Activated naive CD4-positive, alpha-beta T cell treated with anti-CD3 and anti-CD28 coated beads, Interleukin-2, amount 50 U/mL, for 24 hours (primary cell): Measurements from ENCODE around the gene RPLP2.

Source experiments
- H3K27ac Mint-ChIP-seq: one replicate; pipeline ENCODE4 v1.8.0; 2021; ENCODE audit warnings: mild to moderate bottlenecking, mixed read lengths
- H3K27me3 Mint-ChIP-seq: one replicate; pipeline ENCODE4 v1.8.0; 2021; ENCODE audit warnings: mixed read lengths
- H3K36me3 Mint-ChIP-seq: one replicate; pipeline ENCODE4 v1.8.0; 2021; ENCODE audit warnings: mixed read lengths
- H3K4me1 Mint-ChIP-seq: one replicate; pipeline ENCODE4 v1.8.0; 2021; ENCODE audit warnings: mixed read lengths
- H3K4me3 Mint-ChIP-seq: one replicate; pipeline ENCODE4 v1.8.0; 2021; ENCODE audit warnings: mild to moderate bottlenecking, mixed read lengths
- H3K9me3 Mint-ChIP-seq: one replicate; pipeline ENCODE4 v1.8.0; 2021; ENCODE audit warnings: mixed read lengths

Gene RPLP2

GRCh38 chr11:850775-851763, 41.3 kb downstream of the RPLP2 start:
- Mint-ChIP-seq H3K27ac (no peak overlapping the region), H3K4me1 (peaks cover 4% of the 10 kb centered on the region), H3K9me3 (no peaks in the 10 kb centered on the region), H3K27me3 (no peaks in the 10 kb centered on the region), H3K4me3 (peak overlapping the region; percentile 39), H3K36me3 (no peaks in the 10 kb centered on the region)

GRCh38 chr11:852762-853161, 43.0 kb downstream of the RPLP2 start:
- Mint-ChIP-seq H3K4me1 (peaks cover 4% of the 10 kb centered on the region), H3K9me3 (no peaks in the 10 kb centered on the region), H3K4me3 (no peak overlapping the region), H3K36me3 (no peaks in the 10 kb centered on the region), H3K27ac (no peak overlapping the region), H3K27me3 (no peaks in the 10 kb centered on the region)

- H3K27me3 Mint-ChIP-seq, result no peaks in the 10 kb centered on the region
- H3K4me1 Mint-ChIP-seq, result no peaks in the 10 kb centered on the region
- no peak overlapping the region for H3K27ac Mint-ChIP-seq
- H3K9me3 Mint-ChIP-seq, result no peaks in the 10 kb centered on the region
- no peaks in the 10 kb centered on the region for H3K36me3 Mint-ChIP-seq
- no peak overlapping the region for H3K4me3 Mint-ChIP-seq
These were observed 44.1 kb downstream of the RPLP2 start for GRCh38 chr11:853682-854448.

- no peak overlapping the region for H3K4me3 Mint-ChIP-seq
- no peaks in the 10 kb centered on the region for H3K4me1 Mint-ChIP-seq
- H3K9me3 Mint-ChIP-seq, result no peaks in the 10 kb centered on the region
- no peaks in the 10 kb centered on the region for H3K36me3 Mint-ChIP-seq
- no peak overlapping the region for H3K27ac Mint-ChIP-seq
- no peaks in the 10 kb centered on the region for H3K27me3 Mint-ChIP-seq
These were observed 45.0 kb downstream of the RPLP2 start for GRCh38 chr11:854601-855329.

GRCh38 chr11:855330-855674, 45.5 kb downstream of the RPLP2 start:
- H3K27me3 Mint-ChIP-seq, result no peaks in the 10 kb centered on the region
- no peak overlapping the region for H3K27ac Mint-ChIP-seq
- no peaks in the 10 kb centered on the region for H3K36me3 Mint-ChIP-seq
- no peak overlapping the region for H3K4me3 Mint-ChIP-seq
- no peaks in the 10 kb centered on the region for H3K9me3 Mint-ChIP-seq
- no peaks in the 10 kb centered on the region for H3K4me1 Mint-ChIP-seq

- Mint-ChIP-seq H3K36me3 (no peaks in the 10 kb centered on the region), H3K4me1 (no peaks in the 10 kb centered on the region), H3K27ac (peak overlapping the region; percentile 59), H3K27me3 (no peaks in the 10 kb centered on the region), H3K9me3 (no peaks in the 10 kb centered on the region), H3K4me3 (no peak overlapping the region)
These were observed 46.0 kb downstream of the RPLP2 start for GRCh38 chr11:855796-856195.

GRCh38 chr11:856397-856796, 46.6 kb downstream of the RPLP2 start:
- no peaks in the 10 kb centered on the region for H3K36me3 Mint-ChIP-seq
- H3K4me3 Mint-ChIP-seq, result no peak overlapping the region
- H3K4me1 Mint-ChIP-seq, result no peaks in the 10 kb centered on the region

GRCh38 chr11:858053-858761, 48.4 kb downstream of the RPLP2 start:
- H3K27me3 Mint-ChIP-seq, result no peaks in the 10 kb centered on the region
- no peaks in the 10 kb centered on the region for H3K9me3 Mint-ChIP-seq
- no peak overlapping the region for H3K4me3 Mint-ChIP-seq
- H3K36me3 Mint-ChIP-seq, result no peaks in the 10 kb centered on the region
- H3K27ac Mint-ChIP-seq, result no peak overlapping the region
- H3K4me1 Mint-ChIP-seq, result no peaks in the 10 kb centered on the region

More at GRCh38 chr11:856397-856796, 46.6 kb downstream of the RPLP2 start:
- Mint-ChIP-seq H3K9me3 (no peaks in the 10 kb centered on the region), H3K27ac (peak overlapping the region; percentile 59), H3K27me3 (no peaks in the 10 kb centered on the region)

- no peak overlapping the region for H3K4me3 Mint-ChIP-seq
- no peaks in the 10 kb centered on the region for H3K9me3 Mint-ChIP-seq
- no peak overlapping the region for H3K27ac Mint-ChIP-seq
- no peaks in the 10 kb centered on the region for H3K4me1 Mint-ChIP-seq
- no peaks in the 10 kb centered on the region for H3K27me3 Mint-ChIP-seq
- no peaks in the 10 kb centered on the region for H3K36me3 Mint-ChIP-seq
These were observed 49.1 kb downstream of the RPLP2 start for GRCh38 chr11:858762-859339.

GRCh38 chr11:859394-860131, 49.8 kb downstream of the RPLP2 start:
- Mint-ChIP-seq H3K27me3 (no peaks in the 10 kb centered on the region), H3K27ac (peak overlapping the region; percentile 84), H3K9me3 (no peaks in the 10 kb centered on the region), H3K4me3 (no peak overlapping the region), H3K36me3 (no peaks in the 10 kb centered on the region), H3K4me1 (no peaks in the 10 kb centered on the region)

- no peaks in the 10 kb centered on the region for H3K27me3 Mint-ChIP-seq
- no peaks in the 10 kb centered on the region for H3K36me3 Mint-ChIP-seq
- H3K4me3 Mint-ChIP-seq, result no peak overlapping the region
- H3K27ac Mint-ChIP-seq, result no peak overlapping the region
- H3K4me1 Mint-ChIP-seq, result no peaks in the 10 kb centered on the region
- H3K9me3 Mint-ChIP-seq, result no peaks in the 10 kb centered on the region
These were observed 50.7 kb downstream of the RPLP2 start for GRCh38 chr11:860234-861104.

- Mint-ChIP-seq H3K4me1 (no peaks in the 10 kb centered on the region), H3K4me3 (no peak overlapping the region), H3K9me3 (no peaks in the 10 kb centered on the region), H3K27ac (no peak overlapping the region), H3K27me3 (no peaks in the 10 kb centered on the region), H3K36me3 (no peaks in the 10 kb centered on the region)
These were observed 51.3 kb downstream of the RPLP2 start for GRCh38 chr11:861105-861479.

- H3K4me1 Mint-ChIP-seq, result no peaks in the 10 kb centered on the region
- H3K4me3 Mint-ChIP-seq, result no peak overlapping the region
- H3K9me3 Mint-ChIP-seq, result no peaks in the 10 kb centered on the region
- no peaks in the 10 kb centered on the region for H3K27me3 Mint-ChIP-seq
- no peak overlapping the region for H3K27ac Mint-ChIP-seq
- no peaks in the 10 kb centered on the region for H3K36me3 Mint-ChIP-seq
These were observed 52.4 kb downstream of the RPLP2 start for GRCh38 chr11:862081-862661.
